Mucosa of stomach (tissue), 1 donor: ENCODE data around the gene NIPAL1.

Experiments
- H3K27me3 ChIP-seq: one replicate; pipeline ENCODE4 v1.7.0; 2013; ENCODE audit warnings: mild to moderate bottlenecking, low read length; ENCODE audit not compliant: control insufficient read depth, insufficient read depth
- H3K36me3 ChIP-seq: one replicate; pipeline ENCODE4 v1.7.0; 2013; ENCODE audit warnings: low read length; ENCODE audit not compliant: control insufficient read depth, insufficient read depth
- H3K4me1 ChIP-seq: one replicate; pipeline ENCODE4 v1.7.0; 2013; ENCODE audit warnings: mild to moderate bottlenecking, low read length; ENCODE audit not compliant: control insufficient read depth, insufficient read depth
- H3K4me3 ChIP-seq: one replicate; pipeline ENCODE4 v1.7.0; 2013; ENCODE audit warnings: low read length
- H3K9ac ChIP-seq: one replicate; pipeline ENCODE4 v1.7.0; 2013; ENCODE audit warnings: mild to moderate bottlenecking, low read length, moderate library complexity
- H3K9me3 ChIP-seq: one replicate; pipeline ENCODE4 v1.7.0; 2013; ENCODE audit warnings: mild to moderate bottlenecking, low read length, moderate library complexity; ENCODE audit not compliant: control insufficient read depth
- donor health status: Pancreatic carcinoma.

The NIPAL1 gene

GRCh38 chr4:48044298-48044697 is 27.7 kb downstream of the NIPAL1 start:
- H3K27me3 ChIP-seq = no peaks in the 10 kb centered on the region

GRCh38 chr4:48046059-48046458 is 29.5 kb downstream of the NIPAL1 start:
- H3K9me3 ChIP-seq = no peaks in the 10 kb centered on the region
- no peaks in the 10 kb centered on the region for H3K27me3 ChIP-seq

More at GRCh38 chr4:48044298-48044697, 27.7 kb downstream of the NIPAL1 start:
- H3K36me3 ChIP-seq = no peaks in the 10 kb centered on the region
- H3K4me3 ChIP-seq = no peak overlapping the region
- H3K4me1 ChIP-seq = peaks cover 29% of the 10 kb centered on the region
- H3K9ac ChIP-seq = no peak overlapping the region
- no peaks in the 10 kb centered on the region for H3K9me3 ChIP-seq

GRCh38 chr4:48047421-48047844 is 30.9 kb downstream of the NIPAL1 start:
- Histone ChIP-seq H3K9ac (peak overlapping the region; percentile 1), H3K9me3 (no peaks in the 10 kb centered on the region), H3K27me3 (no peaks in the 10 kb centered on the region), H3K4me3 (no peak overlapping the region), H3K4me1 (peaks cover 29% of the 10 kb centered on the region), H3K36me3 (no peaks in the 10 kb centered on the region)

More at GRCh38 chr4:48046059-48046458, 29.5 kb downstream of the NIPAL1 start:
- H3K36me3 ChIP-seq = no peaks in the 10 kb centered on the region
- peaks cover 29% of the 10 kb centered on the region for H3K4me1 ChIP-seq
- H3K4me3 ChIP-seq = no peak overlapping the region
- H3K9ac ChIP-seq = no peak overlapping the region

- Histone ChIP-seq H3K27me3 (no peaks in the 10 kb centered on the region), H3K9ac (peak overlapping the region; percentile 1), H3K9me3 (no peaks in the 10 kb centered on the region), H3K4me3 (no peak overlapping the region), H3K36me3 (no peaks in the 10 kb centered on the region), H3K4me1 (peaks cover 29% of the 10 kb centered on the region)
Observed at GRCh38 chr4:48047896-48048295, 31.3 kb downstream of the NIPAL1 start.

GRCh38 chr4:48049483-48049882 is 32.9 kb downstream of the NIPAL1 start:
- Histone ChIP-seq H3K9me3 (no peaks in the 10 kb centered on the region), H3K27me3 (no peaks in the 10 kb centered on the region), H3K36me3 (no peaks in the 10 kb centered on the region), H3K9ac (no peak overlapping the region), H3K4me3 (no peak overlapping the region), H3K4me1 (peaks cover 18% of the 10 kb centered on the region)

GRCh38 chr4:48051078-48051477 is 34.5 kb downstream of the NIPAL1 start:
- Histone ChIP-seq H3K27me3 (no peaks in the 10 kb centered on the region), H3K4me3 (no peak overlapping the region), H3K9ac (no peak overlapping the region), H3K36me3 (no peaks in the 10 kb centered on the region), H3K4me1 (peaks cover 18% of the 10 kb centered on the region), H3K9me3 (no peaks in the 10 kb centered on the region)

GRCh38 chr4:48058617-48059530 is 42.3 kb downstream of the NIPAL1 start:
- Histone ChIP-seq H3K36me3 (no peaks in the 10 kb centered on the region), H3K9me3 (no peaks in the 10 kb centered on the region), H3K27me3 (no peaks in the 10 kb centered on the region), H3K9ac (no peak overlapping the region), H3K4me1 (no peaks in the 10 kb centered on the region), H3K4me3 (no peak overlapping the region)

GRCh38 chr4:48064349-48064748 is 47.8 kb downstream of the NIPAL1 start:
- H3K4me1 ChIP-seq = no peaks in the 10 kb centered on the region
- H3K9me3 ChIP-seq = no peaks in the 10 kb centered on the region
- H3K27me3 ChIP-seq = no peaks in the 10 kb centered on the region
- no peak overlapping the region for H3K9ac ChIP-seq
- H3K36me3 ChIP-seq = no peaks in the 10 kb centered on the region
- H3K4me3 ChIP-seq = no peak overlapping the region

- Histone ChIP-seq H3K4me3 (no peak overlapping the region), H3K27me3 (no peaks in the 10 kb centered on the region), H3K9me3 (no peaks in the 10 kb centered on the region), H3K9ac (no peak overlapping the region), H3K4me1 (no peaks in the 10 kb centered on the region), H3K36me3 (no peaks in the 10 kb centered on the region)
Observed at GRCh38 chr4:48065587-48066052, 49.0 kb downstream of the NIPAL1 start.

GRCh38 chr4:48067536-48067935 is 51.0 kb downstream of the NIPAL1 start:
- no peak overlapping the region for H3K4me3 ChIP-seq
- no peaks in the 10 kb centered on the region for H3K36me3 ChIP-seq
- peaks cover 14% of the 10 kb centered on the region for H3K4me1 ChIP-seq
- H3K27me3 ChIP-seq = no peaks in the 10 kb centered on the region
- no peak overlapping the region for H3K9ac ChIP-seq
- H3K9me3 ChIP-seq = no peaks in the 10 kb centered on the region

GRCh38 chr4:48068182-48068581 is 51.6 kb downstream of the NIPAL1 start:
- Histone ChIP-seq H3K4me1 (peaks cover 16% of the 10 kb centered on the region), H3K9me3 (no peaks in the 10 kb centered on the region), H3K27me3 (no peaks in the 10 kb centered on the region), H3K36me3 (no peaks in the 10 kb centered on the region), H3K9ac (no peak overlapping the region), H3K4me3 (no peak overlapping the region)

- no peaks in the 10 kb centered on the region for H3K36me3 ChIP-seq
- H3K4me3 ChIP-seq = no peak overlapping the region
- no peaks in the 10 kb centered on the region for H3K27me3 ChIP-seq
- no peak overlapping the region for H3K9ac ChIP-seq
- no peaks in the 10 kb centered on the region for H3K9me3 ChIP-seq
- peaks cover 16% of the 10 kb centered on the region for H3K4me1 ChIP-seq
Observed at GRCh38 chr4:48069026-48069425, 52.5 kb downstream of the NIPAL1 start.
